Muscle layer of duodenum (tissue), 2 donors: ENCODE data around the gene KIAA1210.

Experiments used
- H3K27ac ChIP-seq: one replicate; pipeline ENCODE4 v1.7.0; 2013; ENCODE audit warnings: mild to moderate bottlenecking, low read length
- H3K27me3 ChIP-seq: one replicate; pipeline ENCODE4 v1.7.0; 2013; ENCODE audit warnings: low read depth, mild to moderate bottlenecking, control low read depth, low read length
- H3K36me3 ChIP-seq, 2 donors: one replicate each; pipeline ENCODE4 v1.7.0; 2013; ENCODE audit warnings: low read length in 2 of 2, control low read depth in 1 of 2, mild to moderate bottlenecking in 1 of 2; ENCODE audit not compliant: insufficient read depth in 2 of 2, control insufficient read depth in 1 of 2
- H3K4me1 ChIP-seq, 2 donors: one replicate each; pipeline ENCODE4 v1.7.0; 2013; ENCODE audit warnings: low read length in 2 of 2, mild to moderate bottlenecking in 2 of 2, control low read depth in 1 of 2, moderate library complexity in 1 of 2; ENCODE audit not compliant: insufficient read depth in 2 of 2, control insufficient read depth in 1 of 2
- H3K4me3 ChIP-seq, 2 donors: one replicate each; pipeline ENCODE4 v1.7.0; 2013; ENCODE audit warnings: low read length in 2 of 2, low read depth in 1 of 2, mild to moderate bottlenecking in 1 of 2
- H3K9me3 ChIP-seq, 2 donors: one replicate each; pipeline ENCODE4 v1.7.0; 2013; ENCODE audit warnings: low read length in 2 of 2, control low read depth in 1 of 2, mild to moderate bottlenecking in 1 of 2; ENCODE audit not compliant: control insufficient read depth in 1 of 2
- donor health status: healthy.

The KIAA1210 gene

DNA sequence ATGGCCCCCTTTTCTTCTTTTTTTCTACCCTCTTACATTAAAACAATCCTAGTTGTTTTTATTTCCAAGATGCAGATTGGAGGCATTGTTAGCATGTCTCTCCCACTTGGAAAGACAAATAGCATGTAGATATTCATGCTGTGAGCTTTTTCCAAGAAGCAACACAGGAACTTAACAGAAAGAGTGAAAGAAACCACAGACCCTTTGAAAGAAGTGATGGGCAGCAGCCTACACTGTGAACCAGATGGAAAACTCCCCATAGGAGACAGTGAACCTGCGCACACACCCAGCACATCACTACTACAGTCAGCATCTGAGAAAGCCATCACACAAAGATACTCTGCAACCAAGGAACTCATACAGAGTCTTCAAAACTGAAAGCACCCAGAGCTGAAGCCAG, 37.0 kb downstream of the KIAA1210 start:
- no peak overlapping the region for H3K27ac ChIP-seq
- H3K9me3 ChIP-seq, result no peaks in the 10 kb centered on the region
- no peaks in the 10 kb centered on the region for H3K4me1 ChIP-seq
- H3K4me3 ChIP-seq, result no peak overlapping the region
- H3K27me3 ChIP-seq, result no peaks in the 10 kb centered on the region
- no peaks in the 10 kb centered on the region for H3K36me3 ChIP-seq

DNA sequence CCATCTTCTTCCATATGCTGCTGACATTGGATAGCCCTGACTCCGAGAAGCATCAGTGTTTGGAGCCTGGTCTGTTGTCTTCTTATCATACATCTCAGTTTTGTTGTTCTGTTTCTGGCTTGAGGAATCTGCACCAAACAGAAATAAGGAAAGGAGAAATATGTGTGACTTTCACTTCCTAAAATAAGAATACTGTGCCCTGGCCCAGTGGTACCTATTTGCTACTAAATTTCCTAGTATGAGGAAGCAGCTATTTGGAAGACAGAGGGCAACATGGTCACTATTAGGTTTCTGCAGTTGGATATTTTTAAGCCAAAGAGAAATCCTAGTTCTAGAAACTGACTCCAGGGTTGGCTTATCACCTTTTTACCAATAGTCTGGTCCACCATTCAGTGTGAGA, 38.0 kb downstream of the KIAA1210 start:
- H3K36me3 ChIP-seq, result no peaks in the 10 kb centered on the region
- H3K27ac ChIP-seq, result no peak overlapping the region
- no peaks in the 10 kb centered on the region for H3K27me3 ChIP-seq
- no peaks in the 10 kb centered on the region for H3K9me3 ChIP-seq
- H3K4me1 ChIP-seq, result no peaks in the 10 kb centered on the region
- no peak overlapping the region for H3K4me3 ChIP-seq

DNA sequence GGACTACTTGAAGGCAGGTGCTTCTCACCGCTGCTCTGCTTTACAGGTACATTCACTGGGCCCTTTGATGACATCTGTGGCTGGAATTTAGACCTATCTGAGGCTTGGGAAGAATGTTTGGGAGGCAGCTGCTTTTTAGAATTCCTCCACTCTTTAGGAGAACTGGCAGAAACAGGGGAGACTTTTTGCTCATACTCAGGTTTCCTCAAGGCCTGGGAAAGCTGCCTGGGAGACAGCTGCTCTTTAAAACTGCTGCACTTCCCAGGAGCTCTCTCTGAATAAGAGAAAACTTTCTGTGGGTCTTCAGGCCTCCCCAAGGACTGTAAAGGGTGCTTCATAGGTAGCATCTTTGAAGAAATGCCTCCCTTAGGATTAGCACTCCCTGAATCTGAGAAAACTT, 40.5 kb downstream of the KIAA1210 start:
- no peaks in the 10 kb centered on the region for H3K27me3 ChIP-seq
- H3K9me3 ChIP-seq, result no peaks in the 10 kb centered on the region
- no peaks in the 10 kb centered on the region for H3K4me1 ChIP-seq
- no peak overlapping the region for H3K4me3 ChIP-seq
- H3K27ac ChIP-seq, result no peak overlapping the region
- no peaks in the 10 kb centered on the region for H3K36me3 ChIP-seq

DNA sequence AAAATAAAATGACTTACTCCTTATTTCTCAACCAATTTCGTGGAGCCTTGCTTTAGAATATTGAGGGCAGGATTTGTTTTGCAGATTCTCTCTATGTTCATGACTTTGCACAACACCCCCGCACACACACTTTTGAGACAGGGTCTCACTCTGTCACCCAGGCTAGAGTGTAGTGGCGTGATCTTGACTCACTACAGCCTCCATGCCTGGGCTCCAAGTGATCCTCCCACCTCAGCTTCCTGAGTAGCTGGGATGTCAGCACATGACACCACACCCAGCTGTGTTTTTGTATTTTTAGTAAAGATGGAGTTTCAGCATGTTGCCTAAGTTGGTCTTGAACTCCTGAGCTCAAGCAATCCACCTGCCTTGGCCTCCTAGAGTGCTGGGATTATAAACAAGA, 42.8 kb downstream of the KIAA1210 start:
- Histone ChIP-seq H3K9me3 (no peaks in the 10 kb centered on the region), H3K27ac (no peak overlapping the region), H3K36me3 (no peaks in the 10 kb centered on the region), H3K4me3 (no peak overlapping the region), H3K27me3 (no peaks in the 10 kb centered on the region), H3K4me1 (no peaks in the 10 kb centered on the region)

DNA sequence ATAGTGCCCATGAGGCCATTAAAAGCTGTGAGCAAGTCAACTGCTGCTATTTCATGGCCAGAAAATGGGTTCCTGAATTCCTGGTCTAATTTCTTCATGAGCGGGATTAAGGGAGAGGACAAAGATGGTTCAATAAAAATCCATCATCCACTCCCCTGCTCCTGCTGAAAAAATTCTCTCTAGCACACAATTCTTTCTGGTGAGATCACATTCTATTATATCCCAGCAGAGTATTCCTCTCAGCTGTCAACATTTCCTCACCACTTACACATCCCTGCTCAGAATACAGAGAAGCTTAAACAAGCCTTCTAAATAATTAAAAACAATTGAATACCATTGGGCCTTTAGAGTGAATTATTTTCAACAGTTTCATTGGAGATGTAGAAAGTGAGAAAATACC, 45.3 kb downstream of the KIAA1210 start:
- H3K27me3 ChIP-seq, result no peaks in the 10 kb centered on the region
- H3K27ac ChIP-seq, result no peak overlapping the region
- H3K4me3 ChIP-seq, result no peak overlapping the region
- no peaks in the 10 kb centered on the region for H3K9me3 ChIP-seq
- no peaks in the 10 kb centered on the region for H3K4me1 ChIP-seq
- no peaks in the 10 kb centered on the region for H3K36me3 ChIP-seq

DNA sequence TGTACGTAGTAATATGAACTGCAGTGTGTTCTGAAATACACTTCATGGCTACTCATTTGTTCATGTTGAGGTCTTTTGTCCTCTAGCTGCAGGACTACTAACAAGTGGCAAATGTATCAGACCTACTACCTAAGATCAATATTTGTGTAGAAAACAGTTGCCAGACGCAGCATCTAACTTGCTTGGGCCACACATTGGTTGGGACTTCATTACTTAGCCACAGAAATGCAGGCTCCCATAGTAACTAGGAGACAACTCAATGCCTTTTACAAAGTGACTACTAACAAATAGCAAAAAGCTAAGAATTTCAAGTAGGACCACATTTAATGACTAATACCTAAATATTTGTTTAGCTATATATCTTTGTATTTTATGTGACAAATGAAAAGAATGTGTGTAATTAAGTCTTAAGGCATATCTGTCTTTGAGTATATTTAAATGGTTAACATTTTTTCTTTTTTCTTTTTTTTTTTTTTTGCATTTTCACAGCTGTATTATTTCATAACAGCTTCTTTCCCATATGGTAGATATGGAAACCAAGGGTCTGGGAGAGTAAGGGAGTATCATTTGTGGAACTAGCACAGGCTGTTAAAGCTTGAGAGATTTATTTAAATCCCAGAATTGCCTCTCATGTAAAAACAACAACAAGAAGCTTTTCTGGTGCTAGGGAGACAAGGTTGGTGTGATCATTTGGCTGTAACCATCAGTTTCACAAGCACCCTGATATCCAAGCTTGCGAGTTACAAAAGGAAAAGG, 52.2 kb downstream of the KIAA1210 start:
- Histone ChIP-seq H3K4me3 (no peak overlapping the region), H3K36me3 (no peaks in the 10 kb centered on the region), H3K4me1 (no peaks in the 10 kb centered on the region), H3K9me3 (no peaks in the 10 kb centered on the region), H3K27ac (no peak overlapping the region), H3K27me3 (no peaks in the 10 kb centered on the region)

DNA sequence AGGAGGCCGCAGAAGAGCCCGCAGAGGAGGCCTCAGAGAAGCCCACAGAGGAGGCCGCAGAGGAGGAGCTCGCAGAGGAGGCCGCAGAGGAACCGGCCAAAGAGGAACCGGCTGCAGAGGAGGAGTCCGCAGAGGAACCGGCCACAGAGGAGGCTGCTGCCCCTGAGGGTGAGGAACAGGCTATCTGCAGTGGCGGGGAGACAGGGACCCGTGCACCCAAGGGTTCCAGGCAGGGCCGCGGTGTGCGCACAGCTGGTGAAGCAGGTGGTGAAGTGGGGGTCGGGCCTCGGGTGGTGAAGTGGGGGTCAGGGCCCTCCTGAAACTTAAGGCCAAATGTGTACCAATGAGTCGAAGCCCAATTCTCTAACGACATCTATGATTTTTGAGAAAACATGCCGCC, 53.7 kb downstream of the KIAA1210 start:
- no peaks in the 10 kb centered on the region for H3K9me3 ChIP-seq

DNA sequence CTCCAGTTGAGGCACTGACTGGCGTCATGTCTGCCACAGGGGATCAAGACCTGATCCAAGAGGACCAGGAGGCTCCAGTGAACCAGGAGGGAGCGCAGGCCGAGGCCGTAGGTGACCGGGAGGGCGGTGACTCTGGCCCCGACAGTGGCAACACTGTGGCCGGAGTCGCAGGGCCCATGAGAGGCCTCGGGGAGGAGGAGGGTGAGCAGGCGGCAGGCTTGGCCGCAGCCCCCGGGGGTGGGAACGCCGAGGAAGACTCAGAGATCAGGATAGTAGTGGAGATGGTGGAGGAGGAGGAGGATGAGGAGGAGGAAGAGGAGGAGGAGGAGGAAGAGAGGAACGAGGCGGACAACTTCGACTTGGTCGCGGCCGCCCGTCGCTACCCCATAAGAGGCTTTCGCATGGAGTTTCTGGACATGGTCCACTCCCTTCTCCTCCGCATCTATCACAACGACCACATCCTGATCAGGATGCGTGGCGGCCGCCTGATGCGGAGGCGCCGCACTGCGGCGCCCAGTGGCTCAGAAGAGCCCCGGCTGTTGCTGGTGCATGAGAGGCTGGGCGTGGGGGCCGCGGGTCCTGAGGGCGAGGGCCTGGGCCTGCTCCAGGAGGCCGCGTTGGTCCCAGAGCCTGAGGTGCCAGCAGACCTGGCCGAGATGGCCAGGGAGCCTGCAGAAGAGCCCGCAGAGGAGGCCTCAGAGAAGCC, 54.3 kb downstream of the KIAA1210 start:
- H3K9me3 ChIP-seq, result no peaks in the 10 kb centered on the region
- no peaks in the 10 kb centered on the region for H3K36me3 ChIP-seq
- no peak overlapping the region for H3K27ac ChIP-seq
- H3K4me3 ChIP-seq, result no peak overlapping the region
- no peaks in the 10 kb centered on the region for H3K4me1 ChIP-seq
- H3K27me3 ChIP-seq, result no peaks in the 10 kb centered on the region

More for the DNA sequence above, 53.7 kb downstream of the KIAA1210 start:
- no peak overlapping the region for H3K27ac ChIP-seq
- H3K4me1 ChIP-seq, result no peaks in the 10 kb centered on the region
- no peak overlapping the region for H3K4me3 ChIP-seq
- H3K36me3 ChIP-seq, result no peaks in the 10 kb centered on the region
- no peaks in the 10 kb centered on the region for H3K27me3 ChIP-seq

DNA sequence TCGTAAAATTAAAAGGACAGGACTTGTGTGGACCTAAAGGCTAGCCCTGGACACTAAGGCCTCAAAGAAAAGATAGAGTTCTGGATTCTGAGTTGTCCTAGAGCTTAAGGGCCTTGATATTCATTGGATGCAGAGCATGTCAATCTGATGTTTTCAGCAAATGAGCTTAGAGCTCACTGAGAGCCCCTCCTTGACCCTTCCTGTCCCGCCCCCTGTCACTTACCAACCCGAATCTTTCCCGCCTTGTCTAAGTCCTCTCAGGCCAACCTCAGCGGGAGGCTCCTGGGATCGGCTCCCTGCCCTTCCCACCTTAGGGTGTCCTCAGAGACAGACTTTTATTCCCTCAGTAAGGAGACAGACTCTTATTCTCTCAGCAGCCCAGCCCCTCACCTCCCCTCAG, 54.9 kb downstream of the KIAA1210 start, which contains the start of gene CT47C1:
Gene CT47C1 (plus strand): TSS at position 250 of the 400 bp plus-strand sequence. CDS start 233 bp downstream, outside the sequence.
- H3K36me3 ChIP-seq, result no peaks in the 10 kb centered on the region
- H3K9me3 ChIP-seq, result no peaks in the 10 kb centered on the region
- H3K4me3 ChIP-seq, result no peak within 1 kb of the TSS
- no peak within 1 kb of the TSS for H3K27ac ChIP-seq
- H3K4me1 ChIP-seq, result no peaks in the 10 kb centered on the region
- H3K27me3 ChIP-seq, result no peaks in the 10 kb centered on the region

DNA sequence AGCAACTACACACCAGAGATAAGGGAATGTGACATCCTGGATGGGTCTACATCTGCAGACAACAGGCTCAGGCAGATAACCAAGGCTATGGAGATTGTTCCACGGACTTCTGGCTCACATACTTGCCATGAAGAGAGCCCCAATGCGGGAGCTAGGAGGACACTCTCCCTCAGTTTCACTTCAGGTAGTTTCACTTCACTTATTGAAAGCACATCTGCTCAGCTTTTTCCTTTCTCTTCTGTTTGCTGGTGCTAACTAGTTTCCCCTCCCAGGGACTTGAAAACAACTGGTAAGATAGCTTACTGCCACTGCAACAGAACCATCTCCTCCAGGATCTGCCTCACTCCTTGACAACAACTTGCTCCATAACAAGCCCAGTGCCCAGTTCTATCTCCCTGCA, 56.2 kb downstream of the KIAA1210 start:
- Histone ChIP-seq H3K27me3 (no peaks in the 10 kb centered on the region), H3K4me3 (no peak overlapping the region), H3K4me1 (no peaks in the 10 kb centered on the region), H3K36me3 (no peaks in the 10 kb centered on the region), H3K9me3 (no peaks in the 10 kb centered on the region), H3K27ac (no peak overlapping the region)

DNA sequence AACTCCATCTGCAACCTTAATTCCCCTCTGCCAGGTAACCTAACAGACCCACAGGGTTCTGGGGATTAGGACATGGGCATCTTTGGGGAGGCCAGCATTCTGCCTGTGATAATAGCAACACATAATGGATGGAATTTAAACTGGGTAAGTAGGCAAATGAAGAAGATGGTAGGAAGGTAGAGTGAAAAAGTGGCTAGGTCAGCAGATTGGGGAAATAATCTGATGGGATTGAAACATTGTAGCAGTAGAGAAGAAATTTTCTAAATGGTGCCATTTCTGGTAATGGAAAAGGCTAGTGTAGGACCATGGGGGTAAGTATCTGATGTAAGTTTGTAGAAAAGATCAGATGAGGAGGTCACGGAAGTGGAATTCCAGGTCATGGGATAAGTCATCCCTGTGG, 57.9 kb downstream of the KIAA1210 start:
- Histone ChIP-seq H3K27ac (no peak overlapping the region), H3K4me3 (no peak overlapping the region), H3K27me3 (no peaks in the 10 kb centered on the region), H3K4me1 (no peaks in the 10 kb centered on the region), H3K9me3 (no peaks in the 10 kb centered on the region), H3K36me3 (no peaks in the 10 kb centered on the region)
